Liver (tissue), 9 donors: ENCODE data around the gene CAMKK1. TPM values are rescaled to one million over a fixed set of nuclear protein-coding genes. Genes with fewer than 3 reads are reported as not detected.

Experiments used
- DNase-seq: peaks from one replicate; pipeline ENCODE4 v3.0.0-alpha.2; 2017; ENCODE audit warnings: low spot score
- H3K27ac ChIP-seq, 2 donors: one replicate each; pipeline ENCODE4 v1.7.0; 2013; ENCODE audit warnings: inconsistent platforms in 2 of 2, low read length in 2 of 2, control low read depth in 1 of 2, low read depth in 1 of 2, mild to moderate bottlenecking in 1 of 2
- H3K27me3 ChIP-seq, 4 donors: one replicate each; pipeline versions ENCODE4 v1.6.1 to v1.7.0; 2013; ENCODE audit warnings: low read length in 3 of 4, inconsistent platforms in 1 of 4, mild to moderate bottlenecking in 1 of 4, moderate library complexity in 1 of 4; ENCODE audit not compliant: control insufficient read depth in 4 of 4, insufficient read depth in 4 of 4
- H3K36me3 ChIP-seq, 4 donors: one replicate each; pipeline versions ENCODE4 v1.6.1 to v1.7.0; 2013; ENCODE audit warnings: low read length in 3 of 4, mild to moderate bottlenecking in 3 of 4, low read depth in 1 of 4, moderate library complexity in 1 of 4; ENCODE audit not compliant: control insufficient read depth in 4 of 4, insufficient read depth in 3 of 4
- H3K4me1 ChIP-seq, 4 donors: one replicate each; pipeline versions ENCODE4 v1.6.1 to v1.7.0; 2013; ENCODE audit warnings: low read length in 3 of 4, mild to moderate bottlenecking in 3 of 4, moderate library complexity in 1 of 4; ENCODE audit not compliant: control insufficient read depth in 4 of 4, insufficient read depth in 4 of 4
- H3K4me3 ChIP-seq, 3 donors: one replicate each; pipeline versions ENCODE4 v1.6.1 to v1.7.0; 2013; ENCODE audit warnings: low read length in 3 of 3, control low read depth in 1 of 3, low read depth in 1 of 3, mild to moderate bottlenecking in 1 of 3
- H3K9ac ChIP-seq, 2 donors: one replicate each; pipeline ENCODE4 v1.7.0; 2013; ENCODE audit warnings: low read length in 2 of 2, mild to moderate bottlenecking in 2 of 2, moderate library complexity in 2 of 2, control low read depth in 1 of 2, low read depth in 1 of 2
- H3K9me3 ChIP-seq, 4 donors: one replicate each; pipeline versions ENCODE4 v1.6.1 to v1.7.0; 2013; ENCODE audit warnings: low read length in 3 of 4; ENCODE audit not compliant: control insufficient read depth in 4 of 4
- EGR1 ChIP-seq, 2 donors: IDR thresholded peaks; 2 replicates each; pipeline ENCODE4 v1.6.1; 2016 to 2018; ENCODE audit warnings: antibody characterized with exemption in 2 of 2, low read depth in 2 of 2
- FOXA1 ChIP-seq: IDR thresholded peaks from 2 replicates; pipeline ENCODE4 v1.6.1; 2016; ENCODE audit warnings: antibody characterized with exemption
- FOXA2 ChIP-seq: IDR thresholded peaks from 2 replicates; pipeline ENCODE4 v1.6.1; 2016; ENCODE audit warnings: antibody characterized with exemption
- GABPA ChIP-seq, 2 donors: IDR thresholded peaks in 1 of 2; conservative IDR thresholded peaks in 1 of 2; 2 replicates each; pipeline ENCODE4 v1.6.1; 2016; ENCODE audit warnings: antibody characterized with exemption in 2 of 2, mild to moderate bottlenecking in 1 of 2, moderate library complexity in 1 of 2
- HNF4A ChIP-seq, 2 donors: conservative IDR thresholded peaks; 2 replicates each; pipeline ENCODE4 v1.6.1; 2016; ENCODE audit warnings: antibody characterized with exemption in 2 of 2, mild to moderate bottlenecking in 2 of 2
- HNF4G ChIP-seq: IDR thresholded peaks from 2 replicates; pipeline ENCODE4 v1.6.1; 2016; ENCODE audit warnings: antibody characterized with exemption
- JUND ChIP-seq, 2 donors: IDR thresholded peaks; 2 replicates each; pipeline ENCODE4 v1.6.1; 2016; ENCODE audit warnings: antibody characterized with exemption in 2 of 2
- MAX ChIP-seq: IDR thresholded peaks from 2 replicates; pipeline ENCODE4 v1.6.1; 2016; ENCODE audit warnings: antibody characterized with exemption
- NR2F2 ChIP-seq: IDR thresholded peaks from 2 replicates; pipeline ENCODE4 v1.6.1; 2016; ENCODE audit warnings: antibody characterized with exemption
- RAD21 ChIP-seq, 2 donors: IDR thresholded peaks; 2 replicates each; pipeline ENCODE4 v1.6.1; 2016; ENCODE audit warnings: antibody characterized with exemption in 2 of 2, mild to moderate bottlenecking in 2 of 2
- RXRA ChIP-seq, 2 donors: IDR thresholded peaks; 2 replicates each; pipeline ENCODE4 v1.6.1; 2017 to 2018; ENCODE audit warnings: antibody characterized with exemption in 2 of 2, mild to moderate bottlenecking in 1 of 2
- SP1 ChIP-seq: IDR thresholded peaks from 2 replicates; pipeline ENCODE4 v1.6.1; 2018; ENCODE audit warnings: antibody characterized with exemption, mild to moderate bottlenecking
- TAF1 ChIP-seq: conservative IDR thresholded peaks from 2 replicates; pipeline ENCODE4 v1.6.1; 2016; ENCODE audit warnings: antibody characterized with exemption, mild to moderate bottlenecking
- YY1 ChIP-seq: IDR thresholded peaks from 2 replicates; pipeline ENCODE4 v1.6.1; 2016; ENCODE audit warnings: antibody characterized with exemption, mild to moderate bottlenecking
- ZBTB33 ChIP-seq: IDR thresholded peaks from 2 replicates; pipeline ENCODE4 v1.6.1; 2016; ENCODE audit warnings: antibody characterized with exemption
- WGBS: extraction: QIAGEN DNeasy Blood & Tissue Kit; methylation state at CpG from one replicate; pipeline ENCODE4 v1.1.7; 2013; 5-methylcytosine and 5-hydroxymethylcytosine counted together
- polyA plus RNA-seq, 2 donors: library from polyadenylated mRNA; stranded (reverse) in 1 of 2; unstranded in 1 of 2; fragments of 200-250 nt in 1 of 2; fragments of >200 nt in 1 of 2; fragmentation: Nextera tagmentation in 1 of 2; extraction: Ambion mirVana in 1 of 2; gene quantifications; one replicate each; pipeline versions ENCODE4 v1.2.1 to v1.2.3, GENCODE V29; 2013 to 2015
- total RNA-seq, 2 donors: library from RNA; depleted of rRNA; stranded (reverse); fragments of >200 nt; gene quantifications; one replicate each; pipeline ENCODE4 v1.2.3, GENCODE V29; 2014
- TF ChIP-seq, protein P1 (sequence below): IDR thresholded peaks from 2 replicates; pipeline ENCODE4 v1.6.1; 2016; ENCODE audit warnings: antibody characterized with exemption
- TF ChIP-seq, protein P2 (sequence below): fragments of 150-350 bp; IDR thresholded peaks from 2 replicates; pipeline ENCODE4 v1.5.1; 2017; ENCODE audit warnings: improper control_type of control experiment, low read depth, low read length; ENCODE audit not compliant: missing input control
- TF ChIP-seq, protein P3 (sequence below): IDR thresholded peaks from 2 replicates; pipeline ENCODE4 v1.6.1; 2016; ENCODE audit warnings: antibody characterized with exemption, mild to moderate bottlenecking
- donor health status: healthy.
- donor health status: healthy.
- donor health status: healthy.
- donor health status: healthy.
- donor health status: healthy.

Gene CAMKK1
- total and polyA plus RNA-seq, 4 donors, result 0.24 to 0.67 (median 0.50) TPM

GRCh38 chr17:3887394-3887793 is 5.5 kb downstream of the CAMKK1 start:
- no peak for DNase-seq
- H3K9ac ChIP-seq, result no peak overlapping the region
- WGBS, result 65% methylated on average over 2 of the region's 2 CpGs

More at GRCh38 chr17:3887394-3887793, 5.5 kb downstream of the CAMKK1 start:
- peaks cover 0 to 2% (median 0%) of the 10 kb centered on the region in 4 donors for H3K27me3 ChIP-seq
- no peaks in the 10 kb centered on the region for H3K9me3 ChIP-seq
- peaks cover 0 to 20% (median 8%) of the 10 kb centered on the region in 4 donors for H3K4me1 ChIP-seq
- H3K27ac ChIP-seq, result peak overlapping the region; percentile 53 to 55
- H3K4me3 ChIP-seq, result no peak overlapping the region
- no peaks in the 10 kb centered on the region for H3K36me3 ChIP-seq
- no peak for TF ChIP-seq YY1
- TF ChIP-seq FOXA2, result no peak
- TF ChIP-seq TAF1, result no peak
- TF ChIP-seq, protein P1, sequence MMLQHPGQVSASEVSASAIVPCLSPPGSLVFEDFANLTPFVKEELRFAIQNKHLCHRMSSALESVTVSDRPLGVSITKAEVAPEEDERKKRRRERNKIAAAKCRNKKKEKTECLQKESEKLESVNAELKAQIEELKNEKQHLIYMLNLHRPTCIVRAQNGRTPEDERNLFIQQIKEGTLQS, result no peak
- TF ChIP-seq MAX, result no peak
- no peak for TF ChIP-seq RAD21 (IDR thresholded peaks at IDR 0.05)
- TF ChIP-seq, protein P2, sequence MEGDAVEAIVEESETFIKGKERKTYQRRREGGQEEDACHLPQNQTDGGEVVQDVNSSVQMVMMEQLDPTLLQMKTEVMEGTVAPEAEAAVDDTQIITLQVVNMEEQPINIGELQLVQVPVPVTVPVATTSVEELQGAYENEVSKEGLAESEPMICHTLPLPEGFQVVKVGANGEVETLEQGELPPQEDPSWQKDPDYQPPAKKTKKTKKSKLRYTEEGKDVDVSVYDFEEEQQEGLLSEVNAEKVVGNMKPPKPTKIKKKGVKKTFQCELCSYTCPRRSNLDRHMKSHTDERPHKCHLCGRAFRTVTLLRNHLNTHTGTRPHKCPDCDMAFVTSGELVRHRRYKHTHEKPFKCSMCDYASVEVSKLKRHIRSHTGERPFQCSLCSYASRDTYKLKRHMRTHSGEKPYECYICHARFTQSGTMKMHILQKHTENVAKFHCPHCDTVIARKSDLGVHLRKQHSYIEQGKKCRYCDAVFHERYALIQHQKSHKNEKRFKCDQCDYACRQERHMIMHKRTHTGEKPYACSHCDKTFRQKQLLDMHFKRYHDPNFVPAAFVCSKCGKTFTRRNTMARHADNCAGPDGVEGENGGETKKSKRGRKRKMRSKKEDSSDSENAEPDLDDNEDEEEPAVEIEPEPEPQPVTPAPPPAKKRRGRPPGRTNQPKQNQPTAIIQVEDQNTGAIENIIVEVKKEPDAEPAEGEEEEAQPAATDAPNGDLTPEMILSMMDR, result no peak
- TF ChIP-seq, protein P3, sequence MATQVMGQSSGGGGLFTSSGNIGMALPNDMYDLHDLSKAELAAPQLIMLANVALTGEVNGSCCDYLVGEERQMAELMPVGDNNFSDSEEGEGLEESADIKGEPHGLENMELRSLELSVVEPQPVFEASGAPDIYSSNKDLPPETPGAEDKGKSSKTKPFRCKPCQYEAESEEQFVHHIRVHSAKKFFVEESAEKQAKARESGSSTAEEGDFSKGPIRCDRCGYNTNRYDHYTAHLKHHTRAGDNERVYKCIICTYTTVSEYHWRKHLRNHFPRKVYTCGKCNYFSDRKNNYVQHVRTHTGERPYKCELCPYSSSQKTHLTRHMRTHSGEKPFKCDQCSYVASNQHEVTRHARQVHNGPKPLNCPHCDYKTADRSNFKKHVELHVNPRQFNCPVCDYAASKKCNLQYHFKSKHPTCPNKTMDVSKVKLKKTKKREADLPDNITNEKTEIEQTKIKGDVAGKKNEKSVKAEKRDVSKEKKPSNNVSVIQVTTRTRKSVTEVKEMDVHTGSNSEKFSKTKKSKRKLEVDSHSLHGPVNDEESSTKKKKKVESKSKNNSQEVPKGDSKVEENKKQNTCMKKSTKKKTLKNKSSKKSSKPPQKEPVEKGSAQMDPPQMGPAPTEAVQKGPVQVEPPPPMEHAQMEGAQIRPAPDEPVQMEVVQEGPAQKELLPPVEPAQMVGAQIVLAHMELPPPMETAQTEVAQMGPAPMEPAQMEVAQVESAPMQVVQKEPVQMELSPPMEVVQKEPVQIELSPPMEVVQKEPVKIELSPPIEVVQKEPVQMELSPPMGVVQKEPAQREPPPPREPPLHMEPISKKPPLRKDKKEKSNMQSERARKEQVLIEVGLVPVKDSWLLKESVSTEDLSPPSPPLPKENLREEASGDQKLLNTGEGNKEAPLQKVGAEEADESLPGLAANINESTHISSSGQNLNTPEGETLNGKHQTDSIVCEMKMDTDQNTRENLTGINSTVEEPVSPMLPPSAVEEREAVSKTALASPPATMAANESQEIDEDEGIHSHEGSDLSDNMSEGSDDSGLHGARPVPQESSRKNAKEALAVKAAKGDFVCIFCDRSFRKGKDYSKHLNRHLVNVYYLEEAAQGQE, result no peak
- no peak for TF ChIP-seq EGR1 (IDR thresholded peaks at IDR 0.05; ENCODE audit: low read depth in 2 of 2)
- no peak for TF ChIP-seq FOXA1
- no peak for TF ChIP-seq RXRA (IDR thresholded peaks at IDR 0.05)
- TF ChIP-seq GABPA (IDR thresholded peaks at IDR 0.05 in 1 of 2, conservative IDR thresholded peaks at IDR 0.05 in 1 of 2), result no peak
- TF ChIP-seq ZBTB33, result no peak
- no peak for TF ChIP-seq HNF4A (conservative IDR thresholded peaks at IDR 0.05)
- TF ChIP-seq SP1, result no peak
- TF ChIP-seq JUND (IDR thresholded peaks at IDR 0.05), result no peak
- TF ChIP-seq HNF4G, result no peak
- TF ChIP-seq NR2F2, result no peak
